ACHN (cell line): ENCODE data around the gene REV3L.

ENCODE experiments used
- DNase-seq: peaks from one replicate; pipeline ENCODE4 v3.0.0-alpha.2; 2015
- in situ Hi-C: cut with HindIII; loops from 2 replicates; pipeline ENCODE4 v1.10.0; 2017; ENCODE audit warnings: low sequenced_read_pairs, low pct_ligation_motif_present, low pct_unique_long_range_greater_than_20kb

The REV3L gene

DNA sequence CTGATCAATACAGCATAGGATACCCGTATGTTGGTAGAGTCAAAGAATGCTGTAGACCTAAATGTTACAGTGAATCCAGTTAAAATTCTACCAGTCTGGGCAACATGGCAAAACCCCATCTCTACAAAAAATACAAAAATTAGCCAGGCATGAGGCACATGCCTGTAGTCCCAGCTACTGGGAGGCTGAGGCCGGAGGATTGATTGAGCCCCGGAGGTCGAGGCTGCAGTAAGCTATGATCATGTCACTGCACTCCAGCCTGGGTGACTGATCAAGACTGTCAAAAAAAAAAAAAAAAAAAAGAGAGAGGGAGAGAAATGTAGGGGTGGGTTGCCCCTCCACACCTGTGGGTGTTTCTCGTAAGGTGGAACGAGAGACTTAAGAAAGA is 228.2 kb downstream of the REV3L start:
- in situ Hi-C loops = no loop called here

DNA sequence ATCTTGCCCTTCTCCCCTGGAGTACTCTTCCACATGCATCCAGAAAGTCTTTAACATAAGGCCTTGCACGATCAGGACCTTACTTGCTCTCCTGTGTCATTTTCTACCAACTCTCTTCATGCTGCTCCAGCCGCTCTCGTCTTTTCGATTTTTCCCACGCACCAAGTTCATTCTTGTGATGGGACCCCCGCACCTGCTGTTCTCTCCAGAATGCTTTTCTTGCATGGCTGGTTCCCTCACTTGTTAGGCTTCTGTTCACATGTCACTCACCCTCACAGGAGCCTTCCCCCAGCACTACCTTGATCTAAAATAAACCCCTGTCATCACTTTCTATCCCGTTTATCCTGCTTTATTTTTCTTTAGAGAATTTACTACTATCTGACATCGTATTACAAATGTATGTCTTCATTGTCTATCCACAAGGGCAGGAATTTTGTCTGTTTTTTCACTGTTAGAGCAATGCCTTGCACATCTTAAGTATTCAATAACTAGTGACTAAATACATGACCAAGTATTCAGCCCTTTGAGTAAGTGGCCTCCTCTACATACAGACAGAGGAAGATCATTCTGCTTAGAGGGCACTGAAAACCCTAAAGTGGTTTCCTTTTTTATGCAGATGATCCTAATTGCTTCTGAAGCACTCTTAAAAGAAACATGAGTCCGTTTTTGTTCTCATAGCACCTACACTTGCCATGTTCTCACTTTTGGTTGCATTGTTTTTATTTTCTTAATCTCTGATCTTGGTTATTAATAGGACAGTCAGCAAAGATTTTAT is 228.8 kb downstream of the REV3L start:
- no peak for DNase-seq
- in situ Hi-C loops = no loop called here

More for the DNA sequence above, 228.2 kb downstream of the REV3L start:
- DNase-seq = no peak

DNA sequence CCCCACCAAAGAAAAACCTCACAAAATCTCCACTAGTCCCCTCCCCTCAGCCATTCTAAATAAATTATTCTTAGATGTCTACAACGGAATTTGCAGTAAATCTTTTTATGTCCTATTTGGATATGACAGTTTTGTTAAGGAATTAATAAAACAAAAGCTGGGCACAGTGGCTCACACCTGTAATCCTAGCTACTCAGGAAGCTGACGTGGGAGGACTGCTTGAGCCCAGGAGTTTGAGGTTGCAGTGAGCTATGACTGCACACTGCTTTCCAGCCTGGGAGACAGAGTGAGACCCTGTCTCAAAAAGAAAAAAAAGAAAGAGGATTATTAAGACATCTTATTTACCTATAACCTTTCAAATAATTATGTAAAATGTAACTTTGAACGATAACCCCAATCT is 230.3 kb downstream of the REV3L start:
- no peak for DNase-seq
- in situ Hi-C loops = no loop called here

DNA sequence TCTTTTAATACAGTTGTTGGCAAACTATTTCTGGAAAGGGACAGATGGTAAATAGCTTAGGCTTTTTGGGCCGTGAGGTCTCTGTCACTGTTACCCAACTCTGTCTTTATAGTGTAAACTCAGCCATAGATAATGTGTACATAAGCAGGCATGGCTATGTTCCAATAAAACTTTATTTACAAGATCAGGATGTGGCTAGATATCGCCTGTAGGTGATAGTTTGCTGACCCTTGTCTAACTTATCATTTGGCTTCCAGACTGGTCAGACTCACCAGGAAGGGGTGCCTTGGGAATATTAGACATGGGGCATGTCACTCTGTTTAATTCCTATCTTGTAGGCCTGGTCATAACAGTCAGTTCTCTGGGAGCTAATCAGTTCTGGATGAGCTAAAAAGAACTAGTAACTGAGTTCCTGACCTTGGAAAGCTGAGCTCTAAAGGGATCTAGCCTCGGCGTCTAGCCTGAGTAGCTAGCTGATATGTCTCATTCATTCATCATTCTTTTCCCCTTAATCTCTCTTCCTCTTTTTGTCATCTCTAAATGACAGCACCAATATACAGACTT is 232.1 kb downstream of the REV3L start:
- DNase-seq = no peak
- in situ Hi-C loops = no loop called here
